K562 (cell line): ENCODE data around the gene RXFP3. TPM values are rescaled to one million over a fixed set of nuclear protein-coding genes. Genes with fewer than 3 reads are reported as not detected.

Experiments used
- ATAC-seq: fragments of 200-7000 bp; cut with Tn5 transposase; 3 replicates; pipeline ENCODE4 v1.9.1; 2020; ENCODE audit warnings: moderate library complexity
- BruUV-seq: library from RNA; stranded (reverse); fragments of 400-500 nt; replicated peaks from 2 replicates; lab custom pipeline; 2021; lab: Mats Ljungman, UMichigan
- CTCF ChIA-PET: fragments of 300-600 bp; formaldehyde crosslinking; extraction: SDS; loops from one replicate; lab custom pipeline; 2021; ENCODE audit warnings: low intra/inter-chr PET ratio; lab: Yijun Ruan, JAX
- POLR2A ChIA-PET: fragments of 300-600, 350-650 bp; sonication (Branson Sonifier 250); formaldehyde crosslinking; extraction: SDS; loops from one replicate; lab custom pipeline; 2021; ENCODE audit warnings: antibody characterized with exemption, inconsistent platforms; lab: Yijun Ruan, JAX
- DNase-seq, 4 experiments: peaks; one replicate each; pipeline versions ENCODE4 v3.0.0 to v3.0.0-alpha.2; 2011 to 2018; ENCODE audit warnings: low spot score in 3 of 4, mixed read lengths in 3 of 4; ENCODE audit errors: extremely low read depth in 1 of 4
- FAIRE-seq: peaks from 2 replicates; lab custom pipeline; 2011; peaks lifted over from hg19 to GRCh38; lab: Jason Lieb, UNC
- H2AFZ ChIP-seq: 2 replicates; pipeline ENCODE4 v1.6.0; 2011; ENCODE audit warnings: low read depth, low read length, control low read depth, inconsistent platforms
- H3K27ac ChIP-seq: fragments of 200-600 bp; 3 replicates; pipeline ENCODE4 v1.8.0; 2011; ENCODE audit warnings: low read depth, mild to moderate bottlenecking, control low read depth, inconsistent platforms, low read length, moderate library complexity, mixed read lengths; ENCODE audit errors: extremely low read depth
- H3K27me3 ChIP-seq, 2 experiments: fragments of 300-600 bp in 1 of 2; 2 replicates in 1 of 2; 3 replicates in 1 of 2; pipeline versions ENCODE4 v1.6.0 to v1.8.0; 2011; ENCODE audit warnings: inconsistent platforms in 2 of 2, low read length in 2 of 2, mild to moderate bottlenecking in 1 of 2, mixed read lengths in 1 of 2, moderate library complexity in 1 of 2; ENCODE audit not compliant: control insufficient read depth in 2 of 2, insufficient read depth in 2 of 2
- H3K36me3 ChIP-seq: fragments of 300-600 bp; 3 replicates; pipeline ENCODE4 v1.8.0; 2011; ENCODE audit warnings: mild to moderate bottlenecking, low read length, inconsistent platforms; ENCODE audit not compliant: control insufficient read depth, insufficient read depth
- H3K4me1 ChIP-seq, 2 experiments: fragments of 200-600 bp in 1 of 2; replicated peaks in 1 of 2; 2 replicates in 1 of 2; 3 replicates in 1 of 2; pipeline versions ENCODE4 v1.5.1 to v1.8.0; 2011; ENCODE audit warnings: inconsistent platforms in 2 of 2, low read length in 2 of 2, mild to moderate bottlenecking in 1 of 2, mixed read lengths in 1 of 2, moderate library complexity in 1 of 2; ENCODE audit not compliant: control insufficient read depth in 2 of 2, insufficient read depth in 2 of 2
- H3K4me2 ChIP-seq: 2 replicates; pipeline ENCODE4 v1.6.1; 2011; ENCODE audit warnings: low read length, control low read depth, inconsistent platforms, mixed read lengths; ENCODE audit not compliant: insufficient read depth
- H3K4me3 ChIP-seq: fragments of 200-600 bp; sonication (generic), shearing (Covaris generic); 2 replicates; pipeline ENCODE4 v1.5.1; 2016; ENCODE audit warnings: control low read depth, inconsistent platforms
- H3K79me2 ChIP-seq: fragments of 200-600 bp; 3 replicates; pipeline ENCODE4 v1.8.0; 2011; ENCODE audit warnings: low read length, inconsistent platforms; ENCODE audit not compliant: control insufficient read depth, insufficient read depth
- H3K9ac ChIP-seq, 2 experiments: 2 replicates each; pipeline versions ENCODE4 v1.6.0 to v1.6.1; 2011; ENCODE audit warnings: low read depth in 2 of 2, low read length in 2 of 2, control low read depth in 1 of 2, inconsistent platforms in 1 of 2, mild to moderate bottlenecking in 1 of 2, mixed read lengths in 1 of 2; ENCODE audit not compliant: insufficient read depth in 1 of 2
- H3K9me1 ChIP-seq: one replicate; pipeline ENCODE4 v1.6.0; 2011; ENCODE audit warnings: inconsistent platforms, mild to moderate bottlenecking, low read length, moderate library complexity; ENCODE audit not compliant: control insufficient read depth, insufficient read depth
- H3K9me3 ChIP-seq: replicated peaks from 2 replicates; pipeline ENCODE4 v1.5.1; 2011; ENCODE audit warnings: low read depth, low read length, inconsistent platforms; ENCODE audit not compliant: control insufficient read depth, insufficient read depth
- H4K20me1 ChIP-seq: replicated peaks from 2 replicates; pipeline ENCODE4 v1.6.1; 2011; ENCODE audit warnings: low read length, inconsistent platforms, mixed read lengths; ENCODE audit not compliant: control insufficient read depth, insufficient read depth
- ATF7 ChIP-seq: fragments of 450-650 bp; IDR thresholded peaks from 2 replicates; pipeline ENCODE4 v1.7.1; 2014; ENCODE audit warnings: mild to moderate bottlenecking, moderate library complexity
- BRF1 ChIP-seq: IDR thresholded peaks from 3 replicates; pipeline ENCODE4 v1.6.1; 2011; ENCODE audit warnings: borderline replicate concordance, mild to moderate bottlenecking; ENCODE audit not compliant: insufficient read length; ENCODE audit errors: extremely low read depth
- ELF4 ChIP-seq: fragments of 450-650 bp; formaldehyde crosslinking; IDR thresholded peaks from 2 replicates; pipeline ENCODE4 v1.4.0; 2022; ENCODE audit warnings: missing genetic modification characterization
- KAT7 ChIP-seq: sonication (generic); formaldehyde crosslinking; IDR thresholded peaks from 2 replicates; pipeline ENCODE4 v1.8.0; 2022; ENCODE audit warnings: missing genetic modification reagents, mild to moderate bottlenecking, borderline replicate concordance
- MAX ChIP-seq: sonication (generic); formaldehyde crosslinking; IDR thresholded peaks from 2 replicates; pipeline ENCODE4 v1.9.0; 2022; ENCODE audit warnings: mild to moderate bottlenecking, missing genetic modification reagents
- NBN ChIP-seq: fragments of 450-650 bp; IDR thresholded peaks from 2 replicates; pipeline ENCODE4 v1.6.1; 2016; ENCODE audit warnings: low read depth, mild to moderate bottlenecking
- ZBTB1 ChIP-seq: sonication (generic); formaldehyde crosslinking; IDR thresholded peaks from 2 replicates; pipeline ENCODE4 v1.8.1; 2023; ENCODE audit warnings: missing genetic modification reagents, low read depth, mild to moderate bottlenecking, borderline replicate concordance
- ZNF134 ChIP-seq: fragments of 250-450 bp; sonication (Bioruptor Pico); conservative IDR thresholded peaks from 2 replicates; pipeline ENCODE4 v1.4.0; 2020
- WGBS: fragments of 100-300 bp; shearing (Covaris generic); methylation state at CpG from one replicate; pipeline ENCODE4 v1.1.6; 2016; ENCODE audit warnings: low coverage, mixed read lengths; ENCODE audit not compliant: insufficient coverage; ENCODE audit errors: missing lambda C conversion rate; 5-methylcytosine and 5-hydroxymethylcytosine counted together
- in situ Hi-C: fragments of 300-500 bp; cut with MboI; formaldehyde crosslinking; loops from 4 replicates; pipeline ENCODE4 v1.15.0; 2018; ENCODE audit warnings: inconsistent platforms, mixed read lengths
- intact Hi-C: fragments of 100-400 bp; cut with micrococcal nuclease; formaldehyde crosslinking; loops from 2 replicates; pipeline ENCODE4 v1.14.2; 2022
- polyA plus RNA-seq, 8 experiments: library from polyadenylated mRNA; depleted of rRNA in 4 of 8; stranded (reverse) in 5 of 8; unstranded in 3 of 8; fragments of >200 nt; fragmentation: Nextera tagmentation in 2 of 8; fragmentation: Illumina TruSeq in 1 of 8; extraction: Ambion mirVana in 2 of 8; extraction: Trizol in 1 of 8; gene quantifications; 2 replicates each; pipeline versions ENCODE4 v1.2.1 to v1.2.3, GENCODE V29; 2011 to 2014; ENCODE audit warnings: inconsistent platforms in 1 of 8, missing spikeins in 1 of 8
- total RNA-seq, 7 experiments: library from RNA; depleted of rRNA in 6 of 7; stranded (reverse); fragments of >200 nt in 6 of 7; fragmentation: Illumina TruSeq in 2 of 7; extraction: Trizol in 2 of 7; gene quantifications; 2 replicates each; pipeline versions ENCODE4 v1.2.1 to v1.2.3, GENCODE V29; 2011 to 2021; ENCODE audit warnings: low replicate concordance in 1 of 7
- TF ChIP-seq, protein P1 (sequence below): fragments of 250-450 bp; sonication (Bioruptor Pico); IDR thresholded peaks from 2 replicates; pipeline ENCODE4 v1.8.0; 2021; ENCODE audit warnings: borderline replicate concordance, mild to moderate bottlenecking, moderate library complexity; ENCODE audit not compliant: poor library complexity, severe bottlenecking
- TF ChIP-seq, protein P2 (sequence below): sonication (generic); formaldehyde crosslinking; IDR thresholded peaks from 2 replicates; pipeline ENCODE4 v1.8.1; 2023; ENCODE audit warnings: mild to moderate bottlenecking, missing genetic modification reagents
- TF ChIP-seq, protein P3 (sequence below): sonication (generic); formaldehyde crosslinking; IDR thresholded peaks from 2 replicates; pipeline ENCODE4 v1.8.0; 2022; ENCODE audit warnings: mild to moderate bottlenecking, missing genetic modification reagents

Gene RXFP3
- total and polyA plus RNA-seq, 9 of the 15 experiments (the other 6 are each of a cell fraction or from before 2014, with no cell fraction given), result not detected

DNA sequence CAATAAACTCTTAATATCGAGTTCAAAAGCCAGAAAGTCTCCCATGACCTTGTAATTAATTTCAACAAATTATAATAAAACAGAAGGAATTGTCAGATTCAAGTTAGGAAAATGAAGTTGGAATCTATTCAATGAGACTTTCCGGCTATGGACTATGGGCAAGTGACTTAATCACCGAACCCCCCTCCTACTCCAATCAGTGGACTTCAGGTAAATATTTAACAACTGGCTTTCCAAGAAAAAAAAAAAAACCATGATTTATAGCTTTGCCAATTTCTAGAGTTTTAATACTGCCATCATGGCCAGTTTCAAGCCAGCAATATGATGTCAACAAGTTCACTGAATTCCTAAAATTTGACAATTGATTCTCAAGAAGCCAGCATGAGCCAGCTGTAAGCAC, 43.8 kb downstream of the RXFP3 start:
- no peak for DNase-seq
- CTCF ChIA-PET, result no interaction called here
- H3K4me2 ChIP-seq, result no peak overlapping the region
- TF ChIP-seq, protein P1, sequence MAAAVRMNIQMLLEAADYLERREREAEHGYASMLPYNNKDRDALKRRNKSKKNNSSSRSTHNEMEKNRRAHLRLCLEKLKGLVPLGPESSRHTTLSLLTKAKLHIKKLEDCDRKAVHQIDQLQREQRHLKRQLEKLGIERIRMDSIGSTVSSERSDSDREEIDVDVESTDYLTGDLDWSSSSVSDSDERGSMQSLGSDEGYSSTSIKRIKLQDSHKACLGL (CRISPR knock-in tag), result no peak
- TF ChIP-seq ATF7, result no peak
- TF ChIP-seq, protein P2, sequence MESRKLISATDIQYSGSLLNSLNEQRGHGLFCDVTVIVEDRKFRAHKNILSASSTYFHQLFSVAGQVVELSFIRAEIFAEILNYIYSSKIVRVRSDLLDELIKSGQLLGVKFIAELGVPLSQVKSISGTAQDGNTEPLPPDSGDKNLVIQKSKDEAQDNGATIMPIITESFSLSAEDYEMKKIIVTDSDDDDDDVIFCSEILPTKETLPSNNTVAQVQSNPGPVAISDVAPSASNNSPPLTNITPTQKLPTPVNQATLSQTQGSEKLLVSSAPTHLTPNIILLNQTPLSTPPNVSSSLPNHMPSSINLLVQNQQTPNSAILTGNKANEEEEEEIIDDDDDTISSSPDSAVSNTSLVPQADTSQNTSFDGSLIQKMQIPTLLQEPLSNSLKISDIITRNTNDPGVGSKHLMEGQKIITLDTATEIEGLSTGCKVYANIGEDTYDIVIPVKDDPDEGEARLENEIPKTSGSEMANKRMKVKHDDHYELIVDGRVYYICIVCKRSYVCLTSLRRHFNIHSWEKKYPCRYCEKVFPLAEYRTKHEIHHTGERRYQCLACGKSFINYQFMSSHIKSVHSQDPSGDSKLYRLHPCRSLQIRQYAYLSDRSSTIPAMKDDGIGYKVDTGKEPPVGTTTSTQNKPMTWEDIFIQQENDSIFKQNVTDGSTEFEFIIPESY (CRISPR knock-in tag), result no peak
- no peak for TF ChIP-seq NBN
- TF ChIP-seq, protein P3, sequence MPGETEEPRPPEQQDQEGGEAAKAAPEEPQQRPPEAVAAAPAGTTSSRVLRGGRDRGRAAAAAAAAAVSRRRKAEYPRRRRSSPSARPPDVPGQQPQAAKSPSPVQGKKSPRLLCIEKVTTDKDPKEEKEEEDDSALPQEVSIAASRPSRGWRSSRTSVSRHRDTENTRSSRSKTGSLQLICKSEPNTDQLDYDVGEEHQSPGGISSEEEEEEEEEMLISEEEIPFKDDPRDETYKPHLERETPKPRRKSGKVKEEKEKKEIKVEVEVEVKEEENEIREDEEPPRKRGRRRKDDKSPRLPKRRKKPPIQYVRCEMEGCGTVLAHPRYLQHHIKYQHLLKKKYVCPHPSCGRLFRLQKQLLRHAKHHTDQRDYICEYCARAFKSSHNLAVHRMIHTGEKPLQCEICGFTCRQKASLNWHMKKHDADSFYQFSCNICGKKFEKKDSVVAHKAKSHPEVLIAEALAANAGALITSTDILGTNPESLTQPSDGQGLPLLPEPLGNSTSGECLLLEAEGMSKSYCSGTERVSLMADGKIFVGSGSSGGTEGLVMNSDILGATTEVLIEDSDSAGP (CRISPR knock-in tag), result no peak
- no peak for TF ChIP-seq KAT7
- TF ChIP-seq ZBTB1 (CRISPR knock-in tag), result no peak
- no peak for TF ChIP-seq ELF4 (CRISPR knock-in tag)
- TF ChIP-seq BRF1, result no peak
- TF ChIP-seq MAX (CRISPR knock-in tag), result no peak
- TF ChIP-seq ZNF134, result no peak
- TF ChIP-seq, all 486 proteins: peak for 0
- Histone ChIP-seq H2AFZ (no peak overlapping the region), H3K27me3 (peaks cover 11 to 19% of the 10 kb centered on the region in 2 experiments), H3K9me1 (no peaks in the 10 kb centered on the region), H3K4me3 (no peak overlapping the region), H3K9ac (no peak overlapping the region), H3K9me3 (peaks cover 2% of the 10 kb centered on the region; the same call in 1 of the 2 replicates), H3K27ac (no peak overlapping the region), H3K4me1 (peaks cover 6 to 12% of the 10 kb centered on the region in 2 experiments; a peak in 4 of 5 replicates), H4K20me1 (no peaks in the 10 kb centered on the region), H3K36me3 (no peaks in the 10 kb centered on the region), H3K79me2 (no peaks in the 10 kb centered on the region)
- in situ Hi-C loops (no loop called here), intact Hi-C loops (no loop called here)
- no peak for FAIRE-seq
- 0% methylated on average over 3 of the region's 3 CpGs for WGBS
- no peak for ATAC-seq
- no TSS peak for BruUV-seq
- POLR2A ChIA-PET, result interaction anchor here (1.9 kb wide), 1 partner anchor 13 kb away, joined by 6 read pairs; no protein-coding TSS in a partner anchor
